HFF-Myc (cell line): ENCODE data around the gene SSBP3.

ENCODE experiments used
- DNase-seq: peaks from one replicate; pipeline ENCODE4 v3.0.0-alpha.2; 2011; ENCODE audit warnings: low read depth; ENCODE audit errors: extremely low read depth
- H3K4me3 ChIP-seq: replicated peaks from 2 replicates; pipeline ENCODE4 v1.5.1; 2011; ENCODE audit warnings: low read depth, mild to moderate bottlenecking, control low read depth, low read length
- CTCF ChIP-seq: IDR thresholded peaks from 2 replicates; pipeline ENCODE4 v1.5.1; 2012; ENCODE audit warnings: mild to moderate bottlenecking, low read depth, low read length, control low read depth; ENCODE audit errors: missing control alignments

The SSBP3 gene

GRCh38 chr1:54384471-54384870 lies 21.7 kb downstream of the SSBP3 start:
- DNase-seq, result no peak
- TF ChIP-seq CTCF, result no peak
- no peak overlapping the region for H3K4me3 ChIP-seq

GRCh38 chr1:54381524-54381923 lies 24.7 kb downstream of the SSBP3 start:
- no peak for TF ChIP-seq CTCF
- DNase-seq, result no peak
- no peak overlapping the region for H3K4me3 ChIP-seq

- DNase-seq, result no peak
- no peak overlapping the region for H3K4me3 ChIP-seq
- TF ChIP-seq CTCF, result no peak
Observed at GRCh38 chr1:54380290-54380882, 25.8 kb downstream of the SSBP3 start.

GRCh38 chr1:54379555-54380289 lies 26.5 kb downstream of the SSBP3 start:
- DNase-seq, result no peak
- no peak for TF ChIP-seq CTCF
- H3K4me3 ChIP-seq, result no peak overlapping the region

- no peak overlapping the region for H3K4me3 ChIP-seq
- no peak for DNase-seq
- TF ChIP-seq CTCF, result no peak
Observed at GRCh38 chr1:54378874-54379554, 27.2 kb downstream of the SSBP3 start.

- no peak for DNase-seq
Observed at GRCh38 chr1:54378157-54378873, 27.9 kb downstream of the SSBP3 start.

More at GRCh38 chr1:54378157-54378873, 27.9 kb downstream of the SSBP3 start:
- H3K4me3 ChIP-seq, result no peak overlapping the region
- TF ChIP-seq CTCF, result no peak
